Ectodermal cell (in vitro differentiated cells): Measurements from ENCODE around the gene BMP3.

ENCODE experiments used
- H3K27ac ChIP-seq: 2 replicates; pipeline ENCODE4 v1.7.0; 2013; ENCODE audit warnings: mild to moderate bottlenecking, low read depth, low read length; ENCODE audit not compliant: insufficient read depth, poor library complexity, severe bottlenecking
- H3K27me3 ChIP-seq: 2 replicates; pipeline ENCODE4 v1.7.0; 2013; ENCODE audit warnings: mild to moderate bottlenecking, low read length; ENCODE audit not compliant: insufficient read depth, control insufficient read depth, poor library complexity, severe bottlenecking
- H3K36me3 ChIP-seq: one replicate; pipeline ENCODE4 v1.7.0; 2013; ENCODE audit warnings: low read length; ENCODE audit not compliant: control insufficient read depth, insufficient read depth
- H3K4me1 ChIP-seq: one replicate; pipeline ENCODE4 v1.7.0; 2013; ENCODE audit warnings: low read length; ENCODE audit not compliant: control insufficient read depth, insufficient read depth
- H3K4me3 ChIP-seq: 2 replicates; pipeline ENCODE4 v1.7.0; 2013; ENCODE audit warnings: low read depth, low read length, control low read depth; ENCODE audit not compliant: insufficient read depth
- H3K9me3 ChIP-seq: 2 replicates; pipeline ENCODE4 v1.7.0; 2013; ENCODE audit warnings: mild to moderate bottlenecking, low read length, moderate library complexity; ENCODE audit not compliant: control insufficient read depth
- WGBS, 2 experiments: methylation state at CpG; one replicate each; pipeline ENCODE4 v1.1.7; 2013; ENCODE audit warnings: missing lambda C conversion rate in 2 of 2; 5-methylcytosine and 5-hydroxymethylcytosine counted together

Gene BMP3

GRCh38 chr4:81096566-81096965, 66.1 kb downstream of the BMP3 start:
- WGBS, 2 experiments: 89 to 93% methylated on average over 1 of the region's 1 CpG

GRCh38 chr4:81102107-81102506, 71.6 kb downstream of the BMP3 start:
- no peak overlapping the region for H3K4me3 ChIP-seq
- H3K27me3 ChIP-seq: no peaks in the 10 kb centered on the region
- no peak overlapping the region for H3K27ac ChIP-seq

More at GRCh38 chr4:81096566-81096965, 66.1 kb downstream of the BMP3 start:
- Histone ChIP-seq H3K4me1 (no peaks in the 10 kb centered on the region), H3K27ac (no peak overlapping the region), H3K9me3 (no peaks in the 10 kb centered on the region), H3K36me3 (no peaks in the 10 kb centered on the region), H3K27me3 (no peaks in the 10 kb centered on the region), H3K4me3 (no peak overlapping the region)

GRCh38 chr4:81106150-81106549, 75.6 kb downstream of the BMP3 start:
- H3K9me3 ChIP-seq: no peaks in the 10 kb centered on the region
- WGBS, 2 experiments: 89 to 95% methylated on average over 3 to 4 of the region's 4 CpGs

More at GRCh38 chr4:81102107-81102506, 71.6 kb downstream of the BMP3 start:
- Histone ChIP-seq H3K4me1 (no peaks in the 10 kb centered on the region), H3K36me3 (no peaks in the 10 kb centered on the region), H3K9me3 (no peaks in the 10 kb centered on the region)

More at GRCh38 chr4:81106150-81106549, 75.6 kb downstream of the BMP3 start:
- H3K27me3 ChIP-seq: no peaks in the 10 kb centered on the region
- no peak overlapping the region for H3K27ac ChIP-seq
- no peak overlapping the region for H3K4me3 ChIP-seq
- H3K4me1 ChIP-seq: no peaks in the 10 kb centered on the region
- H3K36me3 ChIP-seq: no peaks in the 10 kb centered on the region
